B cell (primary cell): ENCODE data around the gene RGS17.

Experiments used
- EZH2 ChIP-seq: IDR thresholded peaks from 2 replicates; pipeline ENCODE4 v1.6.1; 2012; ENCODE audit warnings: borderline replicate concordance, low read depth, mild to moderate bottlenecking, moderate library complexity, low read length; ENCODE audit not compliant: insufficient read depth, poor library complexity, severe bottlenecking
- TF ChIP-seq, protein P1 (sequence below): fragments of 200-600 bp; IDR thresholded peaks from one replicate; pipeline ENCODE4 v1.8.0; 2022; ENCODE audit warnings: antibody characterized with exemption, mild to moderate bottlenecking

DNA sequence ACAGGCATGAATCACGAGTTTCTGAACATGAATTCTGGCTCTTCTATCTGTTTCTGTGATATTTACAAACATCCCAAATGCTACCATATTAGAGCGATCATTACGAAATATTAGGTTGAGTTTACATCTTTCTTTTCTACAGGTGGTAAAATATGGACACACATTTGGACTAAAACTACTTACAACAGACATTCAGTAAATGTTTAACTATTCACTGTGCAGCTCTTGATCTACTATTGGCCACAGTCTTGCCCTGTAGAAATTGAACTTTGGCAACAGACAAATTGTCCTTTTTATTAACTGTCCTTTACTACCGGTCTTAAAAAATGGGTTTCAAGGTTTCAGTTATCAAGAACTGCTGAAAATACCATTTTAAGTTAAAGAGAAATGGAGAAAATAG is 102.1 kb downstream of the RGS17 start:
- TF ChIP-seq, protein P1, sequence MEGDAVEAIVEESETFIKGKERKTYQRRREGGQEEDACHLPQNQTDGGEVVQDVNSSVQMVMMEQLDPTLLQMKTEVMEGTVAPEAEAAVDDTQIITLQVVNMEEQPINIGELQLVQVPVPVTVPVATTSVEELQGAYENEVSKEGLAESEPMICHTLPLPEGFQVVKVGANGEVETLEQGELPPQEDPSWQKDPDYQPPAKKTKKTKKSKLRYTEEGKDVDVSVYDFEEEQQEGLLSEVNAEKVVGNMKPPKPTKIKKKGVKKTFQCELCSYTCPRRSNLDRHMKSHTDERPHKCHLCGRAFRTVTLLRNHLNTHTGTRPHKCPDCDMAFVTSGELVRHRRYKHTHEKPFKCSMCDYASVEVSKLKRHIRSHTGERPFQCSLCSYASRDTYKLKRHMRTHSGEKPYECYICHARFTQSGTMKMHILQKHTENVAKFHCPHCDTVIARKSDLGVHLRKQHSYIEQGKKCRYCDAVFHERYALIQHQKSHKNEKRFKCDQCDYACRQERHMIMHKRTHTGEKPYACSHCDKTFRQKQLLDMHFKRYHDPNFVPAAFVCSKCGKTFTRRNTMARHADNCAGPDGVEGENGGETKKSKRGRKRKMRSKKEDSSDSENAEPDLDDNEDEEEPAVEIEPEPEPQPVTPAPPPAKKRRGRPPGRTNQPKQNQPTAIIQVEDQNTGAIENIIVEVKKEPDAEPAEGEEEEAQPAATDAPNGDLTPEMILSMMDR: no peak
- TF ChIP-seq EZH2: no peak
